Naive thymus-derived CD4-positive, alpha-beta T cell (primary cell): ENCODE results near the gene VAPB. TPM values are rescaled to one million over a fixed set of nuclear protein-coding genes. Genes with fewer than 3 reads are reported as not detected.
"Not testable (repeated sequence)": the region's sequence is repeated elsewhere in the genome, so short reads cannot be mapped to it uniquely, and the experiment has no call there.

ENCODE experiments used
- ATAC-seq: fragments of 150-1000 bp; cut with Tn5 transposase; 2 replicates; pipeline ENCODE4 v1.10.0; 2021; ENCODE audit warnings: mild to moderate bottlenecking, moderate library complexity
- CTCF ChIA-PET: fragments of 350-600 bp; sonication (Branson Sonifier 250); formaldehyde crosslinking; loops from one replicate; lab custom pipeline; 2021; ENCODE audit warnings: antibody characterized with exemption; lab: Charles Lee
- POLR2A ChIA-PET: fragments of 350-600 bp; sonication (Branson Sonifier 250); formaldehyde crosslinking; loops from one replicate; lab custom pipeline; 2021; ENCODE audit warnings: antibody characterized with exemption, inconsistent platforms; lab: Charles Lee
- DNase-seq, 9 donors: peaks; one replicate each; pipeline versions ENCODE4 v3.0.0 to v3.0.0-alpha.2; 2020 to 2022; ENCODE audit warnings: mixed read lengths in 1 of 9
- H3K27ac ChIP-seq: one replicate; pipeline ENCODE4 v1.7.0; 2013; ENCODE audit warnings: mild to moderate bottlenecking, low read depth, low read length, moderate library complexity
- H3K27me3 ChIP-seq, 2 donors: one replicate each; pipeline ENCODE4 v1.7.0; 2013; ENCODE audit warnings: low read length in 2 of 2, mild to moderate bottlenecking in 2 of 2, moderate library complexity in 2 of 2; ENCODE audit not compliant: control insufficient read depth in 2 of 2, insufficient read depth in 2 of 2
- H3K36me3 ChIP-seq, 3 experiments: 1 replicate in 2 of 3; 2 replicates in 1 of 3; pipeline ENCODE4 v1.7.0; 2013; ENCODE audit warnings: low read length in 3 of 3, mild to moderate bottlenecking in 3 of 3, moderate library complexity in 1 of 3; ENCODE audit not compliant: insufficient read depth in 3 of 3, control insufficient read depth in 2 of 3
- H3K4me1 ChIP-seq, 2 donors: one replicate each; pipeline ENCODE4 v1.7.0; 2013; ENCODE audit warnings: low read length in 2 of 2, mild to moderate bottlenecking in 2 of 2, moderate library complexity in 1 of 2; ENCODE audit not compliant: control insufficient read depth in 2 of 2, insufficient read depth in 2 of 2
- H3K4me3 ChIP-seq: 2 replicates; pipeline ENCODE4 v1.7.0; 2013; ENCODE audit warnings: mild to moderate bottlenecking, low read length
- H3K9me3 ChIP-seq, 3 experiments: 1 replicate in 2 of 3; 2 replicates in 1 of 3; pipeline ENCODE4 v1.7.0; 2013; ENCODE audit warnings: low read length in 3 of 3; ENCODE audit not compliant: control insufficient read depth in 2 of 3
- H3K27ac Mint-ChIP-seq, 9 donors: one replicate each; pipeline ENCODE4 v1.8.0; 2020 to 2022; ENCODE audit warnings: mixed read lengths in 9 of 9, mild to moderate bottlenecking in 8 of 9, moderate library complexity in 5 of 9, inconsistent platforms in 2 of 9
- H3K27me3 Mint-ChIP-seq, 5 donors: one replicate each; pipeline ENCODE4 v1.8.0; 2021 to 2022; ENCODE audit warnings: mixed read lengths in 5 of 5, mild to moderate bottlenecking in 1 of 5
- H3K36me3 Mint-ChIP-seq, 5 donors: one replicate each; pipeline ENCODE4 v1.8.0; 2020 to 2022; ENCODE audit warnings: mixed read lengths in 5 of 5, mild to moderate bottlenecking in 3 of 5, inconsistent platforms in 1 of 5
- H3K4me1 Mint-ChIP-seq, 7 donors: one replicate each; pipeline ENCODE4 v1.8.0; 2020 to 2022; ENCODE audit warnings: mixed read lengths in 7 of 7, mild to moderate bottlenecking in 3 of 7, inconsistent platforms in 1 of 7
- H3K4me3 Mint-ChIP-seq, 10 donors: one replicate each; pipeline ENCODE4 v1.8.0; 2020 to 2022; ENCODE audit warnings: mild to moderate bottlenecking in 10 of 10, mixed read lengths in 10 of 10, moderate library complexity in 6 of 10, inconsistent platforms in 2 of 10
- H3K9me3 Mint-ChIP-seq, 11 donors: one replicate each; pipeline ENCODE4 v1.8.0; 2020 to 2022; ENCODE audit warnings: mixed read lengths in 11 of 11, mild to moderate bottlenecking in 4 of 11, inconsistent platforms in 1 of 11, moderate library complexity in 1 of 11
- intact Hi-C, 2 donors: fragments of 100-400 bp; cut with micrococcal nuclease; formaldehyde crosslinking; loops; one replicate each; pipeline ENCODE4 v1.15.1; 2023
- polyA plus RNA-seq, 2 donors: library from polyadenylated mRNA; unstranded; fragments of 300-500 nt; fragmentation: Illumina TruSeq; gene quantifications; one replicate each; pipeline ENCODE4 v1.2.3, GENCODE V29; 2021
- total RNA-seq, 6 experiments: library from RNA in 5 of 6; stranded (reverse) in 5 of 6; gene quantifications; 1 replicate in 5 of 6; 2 replicates in 1 of 6; pipeline ENCODE4 v1.2.3 and lab custom pipeline; 2021 to 2026

The VAPB gene
- total and polyA plus RNA-seq, 7 experiments from 2014 or later, result 21.9 to 37.0 (median 25.3) TPM

GRCh38 chr20:58420798-58421496 is 31.9 kb downstream of the VAPB start:
- Histone ChIP-seq H3K36me3 (peaks cover 0 to 25% (median 5%) of the 10 kb centered on the region in 3 experiments), H3K9me3 (no peaks in the 10 kb centered on the region), H3K4me1 (peaks cover 9 to 10% of the 10 kb centered on the region in 2 donors), H3K4me3 (no peak overlapping the region), H3K27ac (no peak overlapping the region), H3K27me3 (no peaks in the 10 kb centered on the region)
- no peaks in the 10 kb centered on the region for H3K27me3 Mint-ChIP-seq
- H3K4me3 Mint-ChIP-seq, result no peak overlapping the region
- no peak for ATAC-seq
- H3K9me3 Mint-ChIP-seq, result peaks cover 0 to 1% (median 0%) of the 10 kb centered on the region in 11 donors
- H3K4me1 Mint-ChIP-seq, result peaks cover 15 to 51% (median 36%) of the 10 kb centered on the region in 7 donors
- intact Hi-C loops, result no loop called here
- H3K27ac Mint-ChIP-seq, result peak overlapping the region in 3 of 9 donors; percentile 18 to 47 (median 38)
- H3K36me3 Mint-ChIP-seq, result peaks cover 17 to 47% (median 34%) of the 10 kb centered on the region in 5 donors
- no peak for DNase-seq
- ChIA-PET CTCF (interaction anchor here (0.6 to 1.1 kb wide), 2 partner anchors 17 to 26 kb away, joined by 3 to 4 read pairs; no protein-coding TSS in a partner anchor), POLR2A (interaction anchor here (0.5 to 1.0 kb wide), 2 partner anchors 11 to 232 kb away, joined by 3 read pairs; no protein-coding TSS in a partner anchor)

GRCh38 chr20:58421497-58421850 is 32.4 kb downstream of the VAPB start:
- Histone ChIP-seq H3K4me1 (peaks cover 4 to 5% of the 10 kb centered on the region in 2 donors), H3K9me3 (no peaks in the 10 kb centered on the region), H3K27me3 (no peaks in the 10 kb centered on the region), H3K27ac (no peak overlapping the region), H3K36me3 (peaks cover 0 to 25% (median 5%) of the 10 kb centered on the region in 3 experiments), H3K4me3 (no peak overlapping the region)
- Mint-ChIP-seq H3K9me3 (peaks cover 0 to 1% (median 0%) of the 10 kb centered on the region in 11 donors), H3K27ac (peak overlapping the region in 4 of 9 donors; percentile 18 to 47 (median 36)), H3K27me3 (no peaks in the 10 kb centered on the region), H3K4me3 (no peak overlapping the region), H3K36me3 (peaks cover 17 to 43% (median 29%) of the 10 kb centered on the region in 5 donors), H3K4me1 (peaks cover 10 to 45% (median 31%) of the 10 kb centered on the region in 7 donors)
- DNase-seq (no peak), ATAC-seq (no peak)
- POLR2A ChIA-PET, result interaction anchor here (0.5 kb wide), 1 partner anchor 231 kb away, joined by 3 read pairs; no protein-coding TSS in a partner anchor
- CTCF ChIA-PET, result interaction anchor here (1.1 kb wide), 1 partner anchor 18 kb away, joined by 3 read pairs; no protein-coding TSS in a partner anchor
- intact Hi-C loops, result no loop called here

GRCh38 chr20:58424218-58424969 is 35.4 kb downstream of the VAPB start:
- Histone ChIP-seq H3K27ac (no peak overlapping the region), H3K27me3 (no peaks in the 10 kb centered on the region), H3K4me1 (no peaks in the 10 kb centered on the region), H3K36me3 (peaks cover 0 to 16% (median 3%) of the 10 kb centered on the region in 3 experiments), H3K4me3 (no peak overlapping the region), H3K9me3 (no peaks in the 10 kb centered on the region)
- ChIA-PET POLR2A (interaction anchor here (0.7 to 1.3 kb wide), 2 partner anchors 9 to 36 kb away, joined by 3 read pairs; partner anchors contain the start of gene VAPB), CTCF (no interaction called here)
- DNase-seq (no peak), ATAC-seq (no peak)
- Mint-ChIP-seq H3K27ac (peak overlapping the region in 5 of 9 donors; percentile 19 to 82 (median 29)), H3K4me1 (peaks cover 4 to 23% (median 16%) of the 10 kb centered on the region in 7 donors), H3K36me3 (peaks cover 14 to 28% (median 19%) of the 10 kb centered on the region in 5 donors), H3K9me3 (peaks cover 0 to 3% (median 0%) of the 10 kb centered on the region in 11 donors), H3K27me3 (no peaks in the 10 kb centered on the region), H3K4me3 (no peak overlapping the region)
- intact Hi-C loops, result no loop called here

- H3K27me3 Mint-ChIP-seq, H3K36me3 ChIP-seq, CTCF ChIA-PET, H3K4me3 ChIP-seq, intact Hi-C loops, ATAC-seq, H3K9me3 ChIP-seq, H3K4me3 Mint-ChIP-seq, H3K27ac Mint-ChIP-seq, H3K9me3 Mint-ChIP-seq, DNase-seq, POLR2A ChIA-PET, H3K4me1 ChIP-seq, H3K27me3 ChIP-seq, H3K27ac ChIP-seq: not testable (repeated sequence)
- Mint-ChIP-seq H3K36me3 (peaks cover 6 to 18% (median 9%) of the 10 kb centered on the region in 5 donors), H3K4me1 (peaks cover 14 to 31% (median 22%) of the 10 kb centered on the region in 7 donors)
Measured at GRCh38 chr20:58427571-58427970, 38.5 kb downstream of the VAPB start.

- ChIA-PET CTCF (no interaction called here), POLR2A (interaction anchor here (0.6 kb wide), 1 partner anchor 511 kb away, joined by 3 read pairs; no protein-coding TSS in a partner anchor)
- no peak for DNase-seq
- Mint-ChIP-seq H3K27me3 (no peaks in the 10 kb centered on the region), H3K9me3 (peaks cover 0 to 3% (median 0%) of the 10 kb centered on the region in 11 donors), H3K36me3 (peaks cover 8 to 18% (median 11%) of the 10 kb centered on the region in 5 donors), H3K27ac (peak overlapping the region in 1 of 9 donors; percentile 19), H3K4me1 (peaks cover 22 to 39% (median 30%) of the 10 kb centered on the region in 7 donors), H3K4me3 (peak overlapping the region in 1 of 10 donors; percentile 52)
- ATAC-seq, result no peak
- H3K9me3 ChIP-seq, result no peaks in the 10 kb centered on the region
- no peak overlapping the region for H3K27ac ChIP-seq
- no peaks in the 10 kb centered on the region for H3K27me3 ChIP-seq
- peaks cover 0 to 5% of the 10 kb centered on the region in 2 donors for H3K4me1 ChIP-seq
- intact Hi-C loops, result no loop called here
- H3K36me3 ChIP-seq, result no peaks in the 10 kb centered on the region
- no peak overlapping the region for H3K4me3 ChIP-seq
Measured at GRCh38 chr20:58428364-58428763, 39.3 kb downstream of the VAPB start.

GRCh38 chr20:58429303-58429702 is 40.3 kb downstream of the VAPB start:
- CTCF ChIA-PET, result no interaction called here
- H3K4me3 Mint-ChIP-seq, result peak overlapping the region in 1 of 10 donors; percentile 26
- peaks cover 8 to 15% (median 11%) of the 10 kb centered on the region in 5 donors for H3K36me3 Mint-ChIP-seq

More at GRCh38 chr20:58429303-58429702, 40.3 kb downstream of the VAPB start:
- Mint-ChIP-seq H3K27ac (peak overlapping the region in 1 of 9 donors; percentile 77), H3K27me3 (no peaks in the 10 kb centered on the region), H3K9me3 (peaks cover 0 to 3% (median 0%) of the 10 kb centered on the region in 11 donors), H3K4me1 (peaks cover 24 to 46% (median 36%) of the 10 kb centered on the region in 7 donors)
- ATAC-seq (no peak), DNase-seq (no peak)
- POLR2A ChIA-PET, result no interaction called here
- H3K36me3 ChIP-seq, result no peaks in the 10 kb centered on the region
- peaks cover 0 to 5% of the 10 kb centered on the region in 2 donors for H3K4me1 ChIP-seq
- no peaks in the 10 kb centered on the region for H3K27me3 ChIP-seq
- no peaks in the 10 kb centered on the region for H3K9me3 ChIP-seq
- intact Hi-C loops, result no loop called here
- H3K27ac ChIP-seq, result no peak overlapping the region
- no peak overlapping the region for H3K4me3 ChIP-seq
